Activated CD4-positive, alpha-beta memory T cell treated with anti-CD3 and anti-CD28 coated beads, Interleukin-2, amount 10 ng/mL, durations not matched to agents 7 days and 5 days (primary cell): ENCODE measurements around the gene RGS7. TPM values are rescaled to one million over a fixed set of nuclear protein-coding genes. Genes with fewer than 3 reads are reported as not detected.
"Not testable (repeated sequence)": the region's sequence is repeated elsewhere in the genome, so short reads cannot be mapped to it uniquely, and the experiment has no call there.

Source experiments
- CTCF ChIA-PET: fragments of 350-600 bp; sonication (Branson Sonifier 250); formaldehyde crosslinking; loops from one replicate; lab custom pipeline; 2021; ENCODE audit warnings: antibody characterized with exemption, inconsistent platforms; lab: Charles Lee
- POLR2A ChIA-PET: fragments of 350-600 bp; sonication (Branson Sonifier 250); formaldehyde crosslinking; loops from one replicate; lab custom pipeline; 2021; ENCODE audit warnings: antibody characterized with exemption; lab: Charles Lee
- DNase-seq: peaks from one replicate; pipeline ENCODE4 v3.0.0-alpha.2; 2020
- H3K27ac Mint-ChIP-seq: one replicate; pipeline ENCODE4 v1.8.0; 2021; ENCODE audit warnings: mild to moderate bottlenecking, mixed read lengths
- H3K27me3 Mint-ChIP-seq: one replicate; pipeline ENCODE4 v1.8.0; 2021; ENCODE audit warnings: mixed read lengths
- H3K36me3 Mint-ChIP-seq: one replicate; pipeline ENCODE4 v1.8.0; 2021; ENCODE audit warnings: low read depth, mixed read lengths
- H3K4me1 Mint-ChIP-seq: one replicate; pipeline ENCODE4 v1.8.0; 2021; ENCODE audit warnings: mixed read lengths
- H3K4me3 Mint-ChIP-seq: one replicate; pipeline ENCODE4 v1.8.0; 2021; ENCODE audit warnings: mild to moderate bottlenecking, mixed read lengths
- H3K9me3 Mint-ChIP-seq: one replicate; pipeline ENCODE4 v1.8.0; 2021; ENCODE audit warnings: mixed read lengths
- total RNA-seq, 2 experiments: library from RNA; stranded (reverse); gene quantifications; one replicate each; pipeline ENCODE4 v1.2.3, GENCODE V29; 2021

The RGS7 gene
- total RNA-seq, 2 experiments from 2014 or later: not detected

DNA sequence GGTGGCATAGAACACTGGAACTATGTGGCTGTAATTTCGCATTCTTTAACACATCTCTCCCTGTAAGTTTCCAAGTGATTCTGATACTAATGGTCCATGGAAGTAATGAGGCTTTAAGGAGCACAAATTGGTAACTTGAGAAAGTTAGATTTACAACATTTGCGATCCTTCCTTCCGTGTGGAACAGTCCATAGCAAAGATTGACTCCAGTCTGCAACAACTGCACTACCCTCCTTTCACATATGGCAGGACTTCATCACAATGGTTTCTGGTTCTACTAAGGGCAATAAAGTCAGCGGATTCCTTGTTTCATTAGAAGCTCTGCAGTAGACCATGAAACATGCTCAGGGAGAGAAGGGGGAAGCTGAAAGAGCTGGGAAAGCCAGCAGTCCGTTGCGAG is 261.2 kb downstream of the RGS7 start:
- ChIA-PET POLR2A (no interaction called here), CTCF (no interaction called here)
- Mint-ChIP-seq H3K4me3 (no peak overlapping the region), H3K4me1 (no peaks in the 10 kb centered on the region), H3K27ac (no peak overlapping the region), H3K9me3 (no peaks in the 10 kb centered on the region), H3K27me3 (no peaks in the 10 kb centered on the region), H3K36me3 (no peaks in the 10 kb centered on the region)
- DNase-seq: no peak

DNA sequence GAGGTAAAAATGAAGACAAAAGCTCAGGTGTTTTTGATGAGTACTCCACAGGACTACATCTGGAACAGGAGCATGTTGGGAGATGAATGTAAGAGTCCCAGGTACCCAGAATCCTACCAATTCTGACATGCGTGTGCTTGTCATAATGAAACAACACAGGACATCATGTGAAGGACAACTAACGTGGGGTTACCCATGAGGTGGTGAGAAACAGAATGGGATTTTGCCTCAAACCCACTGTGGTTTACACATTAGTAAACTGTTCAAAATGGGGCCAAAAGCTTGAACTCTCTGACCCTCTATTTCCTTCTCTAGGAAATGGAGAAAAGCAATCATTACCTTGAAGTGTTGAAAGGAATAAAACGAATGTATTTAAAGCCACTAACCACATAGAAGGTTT is 266.2 kb downstream of the RGS7 start:
- POLR2A ChIA-PET: no interaction called here
- no peaks in the 10 kb centered on the region for H3K4me1 Mint-ChIP-seq
- no peak overlapping the region for H3K4me3 Mint-ChIP-seq
- DNase-seq: no peak
- H3K27me3 Mint-ChIP-seq: no peaks in the 10 kb centered on the region
- CTCF ChIA-PET: no interaction called here
- H3K36me3 Mint-ChIP-seq: no peaks in the 10 kb centered on the region
- peaks cover 3% of the 10 kb centered on the region for H3K9me3 Mint-ChIP-seq
- no peak overlapping the region for H3K27ac Mint-ChIP-seq

DNA sequence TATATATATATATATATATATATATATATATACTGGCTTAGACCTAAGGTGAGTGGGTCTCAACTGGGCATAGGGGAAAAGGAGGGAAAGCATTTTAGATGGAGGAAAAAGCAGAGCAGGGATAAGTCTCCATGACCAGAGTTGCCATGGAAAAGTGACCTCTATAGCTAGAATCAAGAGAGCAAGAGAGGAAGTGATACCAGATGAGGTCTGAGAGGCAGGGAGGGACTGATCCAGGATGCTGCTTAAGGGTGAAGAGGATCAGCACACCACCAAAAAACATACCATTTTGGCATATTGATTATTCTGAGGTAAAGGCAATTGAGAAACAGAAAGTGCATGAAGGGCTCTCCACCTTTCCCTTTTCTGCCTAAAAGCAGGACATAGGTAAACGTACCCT is 267.9 kb downstream of the RGS7 start:
- H3K4me1 Mint-ChIP-seq, CTCF ChIA-PET, POLR2A ChIA-PET, H3K36me3 Mint-ChIP-seq, H3K9me3 Mint-ChIP-seq, DNase-seq, H3K27me3 Mint-ChIP-seq, H3K4me3 Mint-ChIP-seq, H3K27ac Mint-ChIP-seq: not testable (repeated sequence)

DNA sequence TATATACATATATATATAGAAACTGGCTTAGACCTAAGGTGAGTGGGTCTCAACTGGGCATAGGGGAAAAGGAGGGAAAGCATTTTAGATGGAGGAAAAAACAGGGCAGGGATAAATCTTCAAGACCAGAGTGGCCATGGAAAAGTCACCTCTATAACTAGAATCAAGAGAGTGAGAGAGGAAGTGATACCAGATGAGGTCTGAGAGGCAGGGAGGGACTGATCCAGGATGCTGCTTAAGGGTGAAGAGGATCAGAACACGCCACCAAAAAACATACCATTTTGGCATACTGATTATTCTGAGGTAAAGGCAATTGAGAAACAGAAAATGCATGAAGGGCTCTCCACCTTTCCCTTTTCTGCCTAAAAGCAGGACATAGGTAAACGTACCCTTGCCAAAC is 268.9 kb downstream of the RGS7 start:
- CTCF ChIA-PET, H3K36me3 Mint-ChIP-seq, POLR2A ChIA-PET, H3K9me3 Mint-ChIP-seq, H3K4me1 Mint-ChIP-seq, DNase-seq, H3K27ac Mint-ChIP-seq, H3K27me3 Mint-ChIP-seq, H3K4me3 Mint-ChIP-seq: not testable (repeated sequence)

DNA sequence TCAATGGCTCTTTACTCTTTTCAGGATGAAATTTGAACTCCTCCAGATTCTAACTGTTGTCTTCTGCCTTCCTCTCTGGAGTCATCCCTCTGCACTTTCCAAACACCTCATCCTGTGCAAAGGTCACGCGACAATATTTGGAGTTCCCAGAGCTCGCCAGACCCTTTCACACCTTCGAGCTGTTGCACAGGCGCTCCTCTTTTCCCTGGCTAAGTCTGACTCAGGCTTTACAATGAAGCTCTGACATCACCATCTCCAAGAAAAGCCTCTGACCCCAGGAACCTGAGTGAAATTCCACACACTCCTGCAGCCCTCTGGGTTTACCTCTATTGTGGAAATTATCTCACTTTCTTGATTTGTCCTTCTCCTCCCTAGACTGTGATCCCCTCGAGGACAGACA is 270.3 kb downstream of the RGS7 start:
- ChIA-PET POLR2A (no interaction called here), CTCF (no interaction called here)
- H3K27ac Mint-ChIP-seq: no peak overlapping the region

DNA sequence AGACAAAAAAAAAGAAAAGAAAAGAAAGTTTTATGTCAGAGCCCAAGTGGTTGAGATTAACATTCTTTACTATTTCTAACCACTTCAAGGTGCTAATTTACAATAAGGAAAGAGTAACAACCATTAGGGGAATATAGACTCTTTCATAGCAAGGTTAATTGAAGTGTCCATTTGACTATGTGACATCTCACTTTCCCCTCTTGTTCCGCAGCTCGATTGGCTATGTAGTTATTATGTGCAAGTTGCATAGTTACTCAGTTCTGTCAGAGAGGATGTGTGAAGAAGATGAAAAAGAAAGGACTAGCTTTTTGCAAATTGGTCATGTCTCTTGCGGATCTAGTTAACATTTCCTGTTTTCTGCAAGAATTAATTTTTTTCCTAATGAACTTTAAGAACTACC is 273.7 kb downstream of the RGS7 start:
- DNase-seq: no peak
- ChIA-PET POLR2A (no interaction called here), CTCF (no interaction called here)
- no peak overlapping the region for H3K27ac Mint-ChIP-seq
- no peaks in the 10 kb centered on the region for H3K4me1 Mint-ChIP-seq
- peaks cover 3% of the 10 kb centered on the region for H3K9me3 Mint-ChIP-seq
- H3K27me3 Mint-ChIP-seq: no peaks in the 10 kb centered on the region
- no peaks in the 10 kb centered on the region for H3K36me3 Mint-ChIP-seq
- no peak overlapping the region for H3K4me3 Mint-ChIP-seq

More for the DNA sequence above, 270.3 kb downstream of the RGS7 start:
- H3K9me3 Mint-ChIP-seq: peaks cover 3% of the 10 kb centered on the region
- H3K4me1 Mint-ChIP-seq: no peaks in the 10 kb centered on the region
- DNase-seq: no peak
- H3K36me3 Mint-ChIP-seq: no peaks in the 10 kb centered on the region
- no peak overlapping the region for H3K4me3 Mint-ChIP-seq
- no peaks in the 10 kb centered on the region for H3K27me3 Mint-ChIP-seq

DNA sequence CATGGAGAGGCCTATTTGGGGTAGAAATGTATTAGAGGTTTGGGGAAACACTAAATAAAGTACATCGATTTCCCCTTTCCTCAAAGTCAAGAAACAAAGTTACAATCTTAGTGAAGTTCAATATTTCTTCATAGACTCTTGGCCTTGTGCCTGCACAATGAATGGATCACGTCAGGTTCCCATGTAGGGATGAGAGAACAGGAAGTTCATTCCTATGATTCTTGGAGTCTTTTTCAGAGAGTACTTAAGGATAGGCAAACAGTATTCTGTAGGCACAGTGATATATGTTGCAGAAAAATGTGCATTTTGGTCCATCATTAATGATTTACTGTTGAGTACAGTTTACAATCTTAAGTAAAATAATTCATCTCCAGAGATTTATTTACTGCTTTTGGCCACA is 275.5 kb downstream of the RGS7 start:
- no peak overlapping the region for H3K4me3 Mint-ChIP-seq

DNA sequence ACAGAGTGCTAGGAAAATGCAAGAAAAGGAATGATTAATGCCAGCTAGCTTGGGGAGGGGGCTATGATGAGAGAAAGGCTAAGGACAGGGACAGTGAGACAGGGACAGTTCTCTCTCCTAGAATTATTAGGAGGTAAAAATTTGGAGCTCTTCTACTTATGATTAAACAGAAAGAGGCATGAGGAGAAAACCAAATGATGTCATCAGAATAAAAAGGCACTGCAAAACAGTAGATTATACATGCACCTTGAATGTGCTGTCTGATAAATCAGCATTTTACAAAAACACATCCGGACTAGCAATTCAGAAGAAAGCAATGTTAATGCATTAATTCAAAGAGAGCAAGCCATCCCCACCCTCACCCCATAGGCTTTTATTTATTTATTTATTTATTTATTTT is 277.5 kb downstream of the RGS7 start:
- H3K4me3 Mint-ChIP-seq: no peak overlapping the region
- H3K9me3 Mint-ChIP-seq: peaks cover 3% of the 10 kb centered on the region
- no peak overlapping the region for H3K27ac Mint-ChIP-seq
- H3K27me3 Mint-ChIP-seq: no peaks in the 10 kb centered on the region
- POLR2A ChIA-PET: no interaction called here
- CTCF ChIA-PET: no interaction called here
- no peaks in the 10 kb centered on the region for H3K36me3 Mint-ChIP-seq
- no peak for DNase-seq
- no peaks in the 10 kb centered on the region for H3K4me1 Mint-ChIP-seq

More for the DNA sequence above, 275.5 kb downstream of the RGS7 start:
- H3K4me1 Mint-ChIP-seq: no peaks in the 10 kb centered on the region
- DNase-seq: no peak
- no peaks in the 10 kb centered on the region for H3K27me3 Mint-ChIP-seq
- H3K27ac Mint-ChIP-seq: no peak overlapping the region
- ChIA-PET POLR2A (no interaction called here), CTCF (no interaction called here)
- no peaks in the 10 kb centered on the region for H3K36me3 Mint-ChIP-seq
- peaks cover 3% of the 10 kb centered on the region for H3K9me3 Mint-ChIP-seq

DNA sequence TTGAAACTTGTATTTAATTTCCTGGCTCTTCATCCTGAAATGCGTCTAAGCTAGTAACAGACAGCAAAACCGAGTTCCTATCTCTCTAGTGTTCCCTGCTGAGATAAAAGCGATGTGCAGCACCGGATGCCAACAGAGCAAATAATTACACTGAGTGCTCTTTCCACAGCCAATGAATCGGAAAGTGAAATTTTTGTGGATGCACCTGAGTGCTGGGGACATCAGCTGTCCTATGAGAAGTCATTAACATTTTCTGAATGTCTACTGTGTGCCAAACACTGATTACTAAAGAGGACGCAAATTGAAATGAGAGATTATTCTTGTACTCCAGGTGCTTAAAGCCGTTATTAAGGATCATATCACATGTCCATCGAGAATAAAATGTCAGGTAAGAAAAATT is 278.0 kb downstream of the RGS7 start:
- Mint-ChIP-seq H3K27ac (no peak overlapping the region), H3K9me3 (peaks cover 3% of the 10 kb centered on the region), H3K36me3 (no peaks in the 10 kb centered on the region), H3K27me3 (no peaks in the 10 kb centered on the region), H3K4me1 (no peaks in the 10 kb centered on the region), H3K4me3 (no peak overlapping the region)
- no peak for DNase-seq
- ChIA-PET CTCF (no interaction called here), POLR2A (no interaction called here)

DNA sequence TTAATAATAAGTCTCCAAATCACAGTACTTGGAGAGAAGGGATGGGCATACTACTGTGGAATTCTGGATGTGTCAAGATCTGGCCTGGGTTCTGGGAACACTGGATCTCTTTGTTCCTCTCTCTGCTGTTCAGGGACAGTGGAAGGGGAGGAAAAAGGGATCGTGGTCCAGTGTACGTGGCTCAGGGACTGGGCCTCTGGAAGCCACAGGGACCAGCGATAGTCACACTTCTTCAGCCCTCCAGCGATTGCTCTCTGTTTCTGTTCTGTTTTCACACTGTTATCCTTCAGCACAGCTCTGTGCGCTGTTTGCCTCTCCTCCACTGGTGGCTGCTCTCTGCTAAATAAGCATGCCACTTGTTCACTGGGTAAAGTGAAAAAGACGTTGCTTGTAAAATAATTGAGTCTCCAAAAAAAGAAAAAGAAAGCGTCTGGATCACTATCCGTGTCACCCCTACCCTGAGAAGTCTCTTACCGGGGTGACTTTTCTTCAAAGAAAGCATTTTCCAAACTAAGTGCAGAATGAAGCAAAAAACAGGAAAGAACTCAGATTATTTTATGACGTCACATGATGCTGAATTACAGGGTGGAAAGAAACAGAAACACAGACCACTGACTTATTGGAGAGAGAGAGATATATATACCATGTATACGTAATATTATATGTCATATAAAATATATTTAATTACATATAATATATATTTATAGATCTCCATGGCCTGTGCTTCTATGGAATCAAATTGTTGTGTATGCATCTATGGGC is 279.4 kb downstream of the RGS7 start:
- Mint-ChIP-seq H3K4me3 (no peak overlapping the region), H3K36me3 (no peaks in the 10 kb centered on the region), H3K4me1 (no peaks in the 10 kb centered on the region), H3K27ac (no peak overlapping the region), H3K9me3 (peaks cover 5% of the 10 kb centered on the region), H3K27me3 (no peaks in the 10 kb centered on the region)
- POLR2A ChIA-PET: no interaction called here
- no peak for DNase-seq
- CTCF ChIA-PET: no interaction called here

DNA sequence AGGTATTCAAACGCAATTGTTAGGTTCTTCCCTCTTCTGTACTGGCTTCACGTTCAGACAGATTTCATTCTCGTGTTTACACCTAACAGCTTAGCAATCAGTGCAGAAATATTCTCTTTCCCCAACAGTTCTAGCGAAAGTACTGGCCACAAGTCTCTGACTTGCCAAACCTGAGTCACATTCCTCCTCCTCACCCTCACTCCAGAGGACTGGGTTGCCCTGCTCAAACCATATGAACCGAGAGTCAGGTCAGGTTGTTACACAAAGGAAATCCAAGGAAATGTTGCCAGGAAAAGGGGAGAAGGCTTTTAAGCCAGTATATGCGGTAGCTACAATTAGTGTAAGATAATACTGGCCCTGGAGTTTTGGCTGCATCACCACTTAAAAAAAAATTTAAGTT is 282.5 kb downstream of the RGS7 start:
- CTCF ChIA-PET: no interaction called here
- H3K4me1 Mint-ChIP-seq: no peaks in the 10 kb centered on the region
- POLR2A ChIA-PET: no interaction called here

DNA sequence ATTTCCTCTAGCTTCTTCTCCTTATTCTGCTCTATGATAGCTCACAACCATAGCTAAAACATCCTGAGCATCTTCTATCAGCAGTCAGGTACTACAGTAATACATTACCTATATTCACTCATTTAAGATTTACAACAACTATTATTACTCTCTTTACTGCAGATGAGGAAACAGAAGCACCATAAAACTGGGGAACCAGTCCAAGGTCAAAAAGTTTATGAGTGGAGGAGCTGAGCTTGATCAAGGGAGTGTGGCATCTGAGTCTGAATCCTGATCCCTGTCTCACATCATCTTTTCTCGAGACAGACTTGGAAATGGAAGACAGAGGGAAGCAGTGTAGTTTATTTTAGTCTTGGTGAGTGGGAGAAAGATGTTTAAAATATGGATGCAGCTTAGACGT is 288.6 kb downstream of the RGS7 start:
- Mint-ChIP-seq H3K9me3 (peaks cover 7% of the 10 kb centered on the region), H3K27ac (no peak overlapping the region), H3K4me1 (no peaks in the 10 kb centered on the region), H3K36me3 (no peaks in the 10 kb centered on the region), H3K27me3 (no peaks in the 10 kb centered on the region), H3K4me3 (no peak overlapping the region)
- ChIA-PET POLR2A (no interaction called here), CTCF (no interaction called here)
- no peak for DNase-seq

More for the DNA sequence above, 282.5 kb downstream of the RGS7 start:
- H3K4me3 Mint-ChIP-seq: no peak overlapping the region
- no peak for DNase-seq
- H3K27me3 Mint-ChIP-seq: no peaks in the 10 kb centered on the region
- H3K27ac Mint-ChIP-seq: no peak overlapping the region
- no peaks in the 10 kb centered on the region for H3K36me3 Mint-ChIP-seq
- peaks cover 5% of the 10 kb centered on the region for H3K9me3 Mint-ChIP-seq

DNA sequence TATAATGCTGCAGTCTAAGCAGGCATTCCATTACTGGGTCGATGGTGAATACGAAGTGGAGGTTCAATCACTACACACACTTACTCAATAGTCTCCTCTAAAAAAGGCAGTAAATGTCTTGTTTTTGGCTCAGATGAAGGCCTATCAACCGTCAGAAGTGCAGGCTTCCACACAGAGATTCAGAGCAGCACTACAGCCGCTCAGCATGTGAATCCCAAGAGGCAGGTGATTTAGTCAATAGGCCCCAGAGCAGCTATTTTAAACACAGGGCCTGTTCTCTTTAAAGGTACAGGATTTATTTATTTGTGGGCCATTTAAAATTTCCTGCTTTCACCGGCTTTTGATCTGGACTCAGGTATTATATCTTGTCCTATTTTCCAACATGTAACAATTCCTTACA is 293.7 kb downstream of the RGS7 start:
- ChIA-PET POLR2A (no interaction called here), CTCF (no interaction called here)
- no peaks in the 10 kb centered on the region for H3K9me3 Mint-ChIP-seq
- no peak for DNase-seq
- no peaks in the 10 kb centered on the region for H3K27me3 Mint-ChIP-seq
- no peak overlapping the region for H3K4me3 Mint-ChIP-seq
- H3K4me1 Mint-ChIP-seq: no peaks in the 10 kb centered on the region
- H3K27ac Mint-ChIP-seq: no peak overlapping the region
- no peaks in the 10 kb centered on the region for H3K36me3 Mint-ChIP-seq

DNA sequence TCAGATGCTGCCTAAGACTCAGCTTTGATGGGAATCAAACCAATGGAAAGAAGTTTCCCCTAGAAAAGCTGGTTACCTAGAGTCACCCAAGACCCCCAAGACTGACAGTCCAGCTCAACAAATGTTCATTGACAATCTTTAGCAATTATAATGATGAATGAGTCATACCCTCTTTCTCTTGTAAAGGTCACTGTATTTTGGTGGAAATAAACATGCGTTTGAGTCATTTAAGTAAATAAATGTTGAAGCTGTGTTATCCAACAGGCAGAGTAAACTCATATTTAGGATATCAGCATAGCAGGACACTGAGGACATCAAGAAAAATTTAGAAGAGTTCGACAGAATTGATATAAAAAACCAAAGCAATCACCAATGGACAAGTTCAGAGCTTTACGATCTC is 295.9 kb downstream of the RGS7 start:
- CTCF ChIA-PET: interaction anchor here (1.1 kb wide), 1 partner anchor 11 kb away, joined by 3 read pairs; no protein-coding TSS in a partner anchor
- Mint-ChIP-seq H3K27me3 (no peaks in the 10 kb centered on the region), H3K27ac (no peak overlapping the region), H3K4me1 (no peaks in the 10 kb centered on the region), H3K9me3 (no peaks in the 10 kb centered on the region), H3K4me3 (no peak overlapping the region), H3K36me3 (no peaks in the 10 kb centered on the region)
- DNase-seq: no peak
- POLR2A ChIA-PET: no interaction called here
